ENCODE data around the gene PRTN3. TPM values are rescaled to one million over a fixed set of nuclear protein-coding genes. Genes with fewer than 3 reads are reported as not detected.

Gene PRTN3
- 1.9 TPM for polyA plus RNA-seq (2013, experiment 1 of 2)
- polyA plus RNA-seq (2013, experiment 2 of 2): 1.9 TPM

GRCh38 chr19:840519-841206 lies at the start of gene PRTN3:
PRTN3 (plus strand) TSS chr19:840999; CDS start chr19:841009, 10 bp downstream.
- no CpG with 5 or more reads among the region's 24 CpGs for WGBS, 2 donors (ENCODE audit: extremely low coverage in 2 of 2, insufficient read length in 2 of 2, insufficient replicate concordance in 1 of 2)
- H4K91ac ChIP-seq (ENCODE audit: low read depth, low read length, poor library complexity): no peak within 1 kb of the TSS
- H3K23ac ChIP-seq (ENCODE audit: low read depth, low read length, poor library complexity): peak within 1 kb of the TSS; percentile 43
- H3K4me2 ChIP-seq (ENCODE audit: insufficient read depth, low read length, poor library complexity, severe bottlenecking): no peak within 1 kb of the TSS
- no peak for DNase-seq (ENCODE audit: low spot score)
- peak within 1 kb of the TSS in 1 of 2 donors; percentile 18 for H3K4me3 ChIP-seq (ENCODE audit: low read length in 2 of 2)
- H3K4ac ChIP-seq (ENCODE audit: low read length): no peak within 1 kb of the TSS
- no peak within 1 kb of the TSS for H4K8ac ChIP-seq (ENCODE audit: low read depth, low read length)
- peak within 1 kb of the TSS; percentile 53 for H2BK5ac ChIP-seq (ENCODE audit: low read length)
- peak within 1 kb of the TSS; percentile 89 for H2BK15ac ChIP-seq (ENCODE audit: low read length)
- peaks cover 0 to 33% (median 13%) of the 10 kb centered on the region in 3 experiments for H3K27me3 ChIP-seq (ENCODE audit: control insufficient read depth in 3 of 3, insufficient read depth in 3 of 3, low read depth in 1 of 3, low read length in 3 of 3)
- no peaks in the 10 kb centered on the region for H3K36me3 ChIP-seq (replicated peaks in 1 of 2; ENCODE audit: control insufficient read depth in 2 of 2, insufficient read depth in 2 of 2, low read length in 2 of 2)
- H2AFZ ChIP-seq (ENCODE audit: low read length): no peak within 1 kb of the TSS
- peak within 1 kb of the TSS; percentile 41 for H2BK12ac ChIP-seq (ENCODE audit: low read length)
- H3K79me1 ChIP-seq (ENCODE audit: low read depth, low read length): no peaks in the 10 kb centered on the region
- no peak within 1 kb of the TSS for H3K9ac ChIP-seq (ENCODE audit: low read depth, low read length, poor library complexity)
- no peak within 1 kb of the TSS for H2BK120ac ChIP-seq (ENCODE audit: low read depth, low read length)
- H3K27ac ChIP-seq (replicated peaks; ENCODE audit: low read length): no peak within 1 kb of the TSS
- peak within 1 kb of the TSS; percentile 8 for H3K18ac ChIP-seq (ENCODE audit: low read length)
- no peaks in the 10 kb centered on the region for H3K9me3 ChIP-seq (replicated peaks in 1 of 2; ENCODE audit: control insufficient read depth in 2 of 2, insufficient read depth in 1 of 2, low read depth in 1 of 2, low read length in 2 of 2)
- H2AK5ac ChIP-seq (ENCODE audit: low read depth, low read length): peak within 1 kb of the TSS; percentile 94
- H3K14ac ChIP-seq (ENCODE audit: low read length): no peak within 1 kb of the TSS
- peaks cover 5 to 8% of the 10 kb centered on the region in 2 donors for H3K4me1 ChIP-seq (ENCODE audit: control insufficient read depth in 2 of 2, insufficient read depth in 1 of 2, low read depth in 1 of 2, low read length in 2 of 2)

- H3K4me2 ChIP-seq (ENCODE audit: insufficient read depth, low read length, poor library complexity, severe bottlenecking): no peak overlapping the region
- no peak overlapping the region for H3K18ac ChIP-seq (ENCODE audit: low read length)
- H2BK12ac ChIP-seq (ENCODE audit: low read length): no peak overlapping the region
Measured at GRCh38 chr19:791007-791566, 49.7 kb upstream of the PRTN3 start.

GRCh38 chr19:791567-792305 lies 49.1 kb upstream of the PRTN3 start:
- H3K14ac ChIP-seq (ENCODE audit: low read length): no peak overlapping the region
- no peak overlapping the region for H3K23ac ChIP-seq (ENCODE audit: low read depth, low read length, poor library complexity)
- H3K4ac ChIP-seq (ENCODE audit: low read length): no peak overlapping the region
- no peak overlapping the region for H3K4me3 ChIP-seq (ENCODE audit: low read length in 2 of 2)
- no peak overlapping the region for H3K9ac ChIP-seq (ENCODE audit: low read depth, low read length, poor library complexity)
- peak overlapping the region; percentile 75 for H2BK15ac ChIP-seq (ENCODE audit: low read length)
- H3K18ac ChIP-seq (ENCODE audit: low read length): no peak overlapping the region
- no peaks in the 10 kb centered on the region for H3K9me3 ChIP-seq (replicated peaks in 1 of 2; ENCODE audit: control insufficient read depth in 2 of 2, insufficient read depth in 1 of 2, low read depth in 1 of 2, low read length in 2 of 2)
- no peaks in the 10 kb centered on the region for H3K27me3 ChIP-seq (ENCODE audit: control insufficient read depth in 3 of 3, insufficient read depth in 3 of 3, low read depth in 1 of 3, low read length in 3 of 3)
- H2BK120ac ChIP-seq (ENCODE audit: low read depth, low read length): peak overlapping the region; percentile 17
- H3K4me2 ChIP-seq (ENCODE audit: insufficient read depth, low read length, poor library complexity, severe bottlenecking): no peak overlapping the region
- no peak overlapping the region for H4K91ac ChIP-seq (ENCODE audit: low read depth, low read length, poor library complexity)
- H2AK5ac ChIP-seq (ENCODE audit: low read depth, low read length): peak overlapping the region; percentile 8
- no peak overlapping the region for H4K8ac ChIP-seq (ENCODE audit: low read depth, low read length)
- no peak overlapping the region for H2BK12ac ChIP-seq (ENCODE audit: low read length)
- H2BK5ac ChIP-seq (ENCODE audit: low read length): no peak overlapping the region
- WGBS, 2 donors (ENCODE audit: extremely low coverage in 2 of 2, insufficient read length in 2 of 2, insufficient replicate concordance in 1 of 2): no CpG with 5 or more reads among the region's 8 CpGs
- H2AFZ ChIP-seq (ENCODE audit: low read length): no peak overlapping the region
- H3K4me1 ChIP-seq (ENCODE audit: control insufficient read depth in 2 of 2, insufficient read depth in 1 of 2, low read depth in 1 of 2, low read length in 2 of 2): peaks cover 13 to 16% of the 10 kb centered on the region in 2 donors
- H3K27ac ChIP-seq (replicated peaks; ENCODE audit: low read length): no peak overlapping the region
- DNase-seq (ENCODE audit: low spot score): no peak
- no peaks in the 10 kb centered on the region for H3K36me3 ChIP-seq (replicated peaks in 1 of 2; ENCODE audit: control insufficient read depth in 2 of 2, insufficient read depth in 2 of 2, low read length in 2 of 2)
- H3K79me1 ChIP-seq (ENCODE audit: low read depth, low read length): no peaks in the 10 kb centered on the region

More at GRCh38 chr19:791007-791566, 49.7 kb upstream of the PRTN3 start:
- peak overlapping the region; percentile 71 for H2BK15ac ChIP-seq (ENCODE audit: low read length)
- H3K4me1 ChIP-seq (ENCODE audit: control insufficient read depth in 2 of 2, insufficient read depth in 1 of 2, low read depth in 1 of 2, low read length in 2 of 2): peaks cover 13 to 16% of the 10 kb centered on the region in 2 donors
- H4K8ac ChIP-seq (ENCODE audit: low read depth, low read length): peak overlapping the region; percentile 48
- no peak overlapping the region for H3K4me3 ChIP-seq (ENCODE audit: low read length in 2 of 2)
- no peaks in the 10 kb centered on the region for H3K79me1 ChIP-seq (ENCODE audit: low read depth, low read length)
- H2AK5ac ChIP-seq (ENCODE audit: low read depth, low read length): peak overlapping the region; percentile 89
- H2BK5ac ChIP-seq (ENCODE audit: low read length): no peak overlapping the region
- no peak overlapping the region for H2AFZ ChIP-seq (ENCODE audit: low read length)
- no peaks in the 10 kb centered on the region for H3K36me3 ChIP-seq (replicated peaks in 1 of 2; ENCODE audit: control insufficient read depth in 2 of 2, insufficient read depth in 2 of 2, low read length in 2 of 2)
- no peaks in the 10 kb centered on the region for H3K27me3 ChIP-seq (ENCODE audit: control insufficient read depth in 3 of 3, insufficient read depth in 3 of 3, low read depth in 1 of 3, low read length in 3 of 3)
- H3K14ac ChIP-seq (ENCODE audit: low read length): peak overlapping the region; percentile 89
- DNase-seq (ENCODE audit: low spot score): no peak
- no peak overlapping the region for H3K4ac ChIP-seq (ENCODE audit: low read length)
- H3K9ac ChIP-seq (ENCODE audit: low read depth, low read length, poor library complexity): no peak overlapping the region
- no peak overlapping the region for H3K27ac ChIP-seq (replicated peaks; ENCODE audit: low read length)
- H4K91ac ChIP-seq (ENCODE audit: low read depth, low read length, poor library complexity): no peak overlapping the region
- H3K9me3 ChIP-seq (replicated peaks in 1 of 2; ENCODE audit: control insufficient read depth in 2 of 2, insufficient read depth in 1 of 2, low read depth in 1 of 2, low read length in 2 of 2): no peaks in the 10 kb centered on the region
- H2BK120ac ChIP-seq (ENCODE audit: low read depth, low read length): no peak overlapping the region
- WGBS, 2 donors (ENCODE audit: extremely low coverage in 2 of 2, insufficient read length in 2 of 2, insufficient replicate concordance in 1 of 2): no CpG with 5 or more reads among the region's 26 CpGs
- H3K23ac ChIP-seq (ENCODE audit: low read depth, low read length, poor library complexity): peak overlapping the region; percentile 52

All from neuronal stem cell (in vitro differentiated cells).